ENCODE measurements around the gene DZIP1. TPM values are rescaled to one million over a fixed set of nuclear protein-coding genes. Genes with fewer than 3 reads are reported as not detected.

The DZIP1 gene
- total and polyA plus RNA-seq, 2 of the 8 experiments (the other 6 are each of a cell fraction or from before 2014, with no cell fraction given), result 7.6 to 24.6 TPM

DNA sequence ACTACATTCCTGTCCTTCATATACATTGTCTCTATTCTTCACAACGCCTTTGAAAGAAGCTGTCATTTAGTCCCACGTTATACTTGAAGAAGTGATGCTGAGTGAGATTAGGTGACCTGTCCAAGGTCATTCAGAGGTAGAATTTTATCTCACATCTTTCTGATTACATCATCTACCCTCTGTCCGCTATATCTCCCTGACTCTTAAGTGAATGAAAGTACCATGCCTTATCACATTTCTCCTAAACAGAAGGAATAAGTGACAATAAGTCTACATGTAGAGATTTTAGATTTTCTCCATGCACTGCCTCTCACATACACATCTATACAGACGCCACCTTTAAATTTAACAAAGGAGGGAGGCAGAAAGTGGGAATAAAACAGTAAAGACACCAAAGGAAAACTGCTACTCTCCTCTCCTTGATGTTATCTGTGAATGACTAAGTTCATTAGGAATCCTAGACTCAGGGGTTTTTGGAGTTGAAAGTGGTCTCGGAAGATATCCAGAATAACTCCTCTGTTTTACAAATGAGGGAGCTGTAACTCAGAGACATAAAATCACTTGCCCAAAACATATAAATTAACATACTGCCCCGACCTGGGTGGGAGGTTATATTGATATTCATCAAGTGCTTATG lies 96.9 kb downstream of the DZIP1 start:
- CTCF ChIA-PET (ENCODE audit: partially characterized antibody), result interaction anchor here (0.7 to 4.7 kb wide), 2 partner anchors 11 to 15 kb away, joined by 3 to 25 read pairs; no protein-coding TSS in a partner anchor
- Histone ChIP-seq H4K91ac (replicated peaks; ENCODE audit: insufficient read length, low read length) (no peak overlapping the region), H4K20me1 (replicated peaks in 1 of 2; ENCODE audit: control insufficient read depth in 1 of 2, insufficient read depth in 2 of 2, low read length in 2 of 2) (no peaks in the 10 kb centered on the region), H3K14ac (ENCODE audit: insufficient read length) (no peak overlapping the region), H3K36me3 (ENCODE audit: control insufficient read depth in 2 of 4, insufficient read depth in 4 of 4, low read length in 3 of 4) (no peaks in the 10 kb centered on the region), H3K4me3 (ENCODE audit: extremely low read depth in 1 of 4, insufficient read depth in 2 of 4, low read depth in 3 of 4, low read length in 4 of 4) (no peak overlapping the region), H3K9ac (replicated peaks in 1 of 4; ENCODE audit: extremely low read depth in 1 of 4, low read depth in 3 of 4, low read length in 3 of 4) (no peak overlapping the region), H3K79me2 (ENCODE audit: control insufficient read depth in 1 of 2, insufficient read depth in 2 of 2, low read length in 2 of 2) (no peaks in the 10 kb centered on the region), H3K27ac (ENCODE audit: low read depth, low read length) (no peak overlapping the region), H3K18ac (ENCODE audit: extremely low read depth, low read length) (no peak overlapping the region), H4K8ac (ENCODE audit: extremely low read depth, insufficient read depth, low read length) (no peak overlapping the region), H4K5ac (ENCODE audit: insufficient read length, low read depth, low read length) (no peak overlapping the region), H3K56ac (replicated peaks; ENCODE audit: insufficient read length, low read depth, low read length) (no peak overlapping the region), H3K23ac (ENCODE audit: insufficient read length) (no peak overlapping the region), H2BK120ac (replicated peaks; ENCODE audit: low read depth, low read length) (no peak overlapping the region), H2AFZ (ENCODE audit: low read length) (no peak overlapping the region), H3K23me2 (ENCODE audit: low read depth, low read length) (no peaks in the 10 kb centered on the region), H3K9me3 (ENCODE audit: insufficient read depth in 2 of 2, low read depth in 1 of 2, low read length in 1 of 2) (no peaks in the 10 kb centered on the region), H2AK5ac (ENCODE audit: low read depth, low read length) (no peak overlapping the region), H3K79me1 (ENCODE audit: low read depth, low read length) (no peaks in the 10 kb centered on the region), H2BK15ac (ENCODE audit: low read length) (no peak overlapping the region), H2BK20ac (ENCODE audit: low read length) (no peak overlapping the region), H3K27me3 (replicated peaks in 1 of 4; ENCODE audit: control insufficient read depth in 3 of 4, extremely low read depth in 1 of 4, insufficient read depth in 3 of 4, low read length in 3 of 4) (peaks cover 0 to 2% (median 0%) of the 10 kb centered on the region in 4 experiments; a peak in 3 of 7 replicates), H3K4me2 (ENCODE audit: insufficient read depth in 1 of 2, low read depth in 2 of 2, low read length in 2 of 2) (no peak overlapping the region), H2BK5ac (ENCODE audit: low read depth, low read length) (no peak overlapping the region), H3K4me1 (replicated peaks in 1 of 4; ENCODE audit: control insufficient read depth in 3 of 4, insufficient read depth in 4 of 4, low read length in 3 of 4) (peaks cover 3 to 13% (median 5%) of the 10 kb centered on the region in 4 experiments; a peak in 5 of 7 replicates), H2BK12ac (ENCODE audit: low read depth, low read length) (no peak overlapping the region), H3K4ac (replicated peaks; ENCODE audit: insufficient read length, low read depth, low read length) (no peak overlapping the region)
- TF ChIP-seq TAF1 (IDR thresholded peaks at IDR 0.05; ENCODE audit: low read depth, low read length) (no peak), BCL11A (IDR thresholded peaks at IDR 0.05; ENCODE audit: low read depth in 2 of 2, low read length in 2 of 2) (no peak), NANOG (IDR thresholded peaks at IDR 0.05; ENCODE audit: insufficient read depth, low read depth, low read length, poor library complexity, severe bottlenecking) (no peak), SP2 (IDR thresholded peaks at IDR 0.05; ENCODE audit: low read length) (no peak), FOSL1 (IDR thresholded peaks at IDR 0.05; ENCODE audit: insufficient read depth, low read depth, low read length) (no peak), NRF1 (IDR thresholded peaks at IDR 0.05; ENCODE audit: low read depth, low read length) (no peak)
- DNase-seq (ENCODE audit: low read depth in 1 of 2, low spot score in 2 of 2) (no peak), FAIRE-seq (no peak)
- 66% methylated on average over 6 of the region's 6 CpGs; no CpG with 5 or more reads in 1 of the 2 experiments for WGBS, 2 experiments (ENCODE audit: extremely low coverage in 1 of 2, insufficient coverage in 1 of 2, insufficient read length in 1 of 2, insufficient replicate concordance in 2 of 2, low coverage in 1 of 2, low lambda C conversion rate in 2 of 2, missing lambda C conversion rate in 1 of 2)
- POLR2A ChIA-PET (ENCODE audit: partially characterized antibody), result interaction anchor here (1.0 kb wide), 1 partner anchor 25 kb away, joined by 3 read pairs; no protein-coding TSS in a partner anchor

Measured in H1 (cell line).